Prostate gland (tissue), 2 donors: ENCODE data around the gene CHIA. TPM values are rescaled to one million over a fixed set of nuclear protein-coding genes. Genes with fewer than 3 reads are reported as not detected.
A peak's percentile ranks its signal among the peaks of the same experiment; 100 is the strongest.
"Not testable (repeated sequence)": the region's sequence is repeated elsewhere in the genome, so short reads cannot be mapped to it uniquely, and the experiment has no call there.

ENCODE experiments used
- DNase-seq: peaks from one replicate; pipeline ENCODE4 v3.0.0-alpha.2; 2019; ENCODE audit warnings: low spot score
- H3K27ac ChIP-seq, 2 donors: fragments of 200-600 bp; sonication (generic); 2 replicates each; pipeline ENCODE4 v1.5.1; 2017 to 2019
- H3K27me3 ChIP-seq: fragments of 200-600 bp; sonication (generic); replicated peaks from 2 replicates; pipeline ENCODE4 v1.5.1; 2019; ENCODE audit not compliant: insufficient read depth
- H3K36me3 ChIP-seq, 2 donors: fragments of 200-600 bp; sonication (generic); 1 replicate in 1 of 2; 2 replicates in 1 of 2; pipeline versions ENCODE4 v1.5.1 to v1.8.1; 2017 to 2019
- H3K4me1 ChIP-seq: fragments of 200-600 bp; sonication (generic); replicated peaks from 2 replicates; pipeline ENCODE4 v1.5.1; 2019
- H3K4me3 ChIP-seq, 2 donors: fragments of 200-600 bp; sonication (generic); 2 replicates each; pipeline ENCODE4 v1.5.1; 2017 to 2019
- H3K9me3 ChIP-seq: fragments of 200-600 bp; sonication (generic); 2 replicates; pipeline ENCODE4 v1.5.1; 2017
- POLR2A ChIP-seq: fragments of 450-650 bp; IDR thresholded peaks from one replicate; pipeline ENCODE4 v1.6.1; 2016; ENCODE audit warnings: antibody characterized with exemption, mild to moderate bottlenecking
- POLR2AphosphoS5 ChIP-seq: sonication (generic); formaldehyde crosslinking; IDR thresholded peaks from one replicate; pipeline ENCODE4 v1.6.1; 2017; ENCODE audit warnings: antibody characterized with exemption
- WGBS: methylation state at CpG from one replicate; pipeline ENCODE4 v1.1.5; 2018; 5-methylcytosine and 5-hydroxymethylcytosine counted together
- intact Hi-C: fragments of 100-400 bp; cut with DNase I; formaldehyde crosslinking; loops from one replicate; pipeline ENCODE4 v1.14.2; 2022
- total RNA-seq, 2 donors: library from RNA; depleted of rRNA; stranded (reverse); fragments of >200 nt; gene quantifications; one replicate each; pipeline ENCODE4 v1.1.0, GENCODE V29; 2016
- TF ChIP-seq, protein P1 (sequence below), 4 experiments: fragments of 200-600 bp in 2 of 4; fragments of 450-650 bp in 2 of 4; sonication (generic) in 2 of 4; IDR thresholded peaks; 1 replicate in 3 of 4; 2 replicates in 1 of 4; pipeline ENCODE4 v1.5.1; 2016 to 2019; ENCODE audit warnings: antibody characterized with exemption in 4 of 4, mild to moderate bottlenecking in 2 of 4, moderate library complexity in 2 of 4

CHIA gene
- total RNA-seq, 2 donors from 2014 or later = not detected

DNA sequence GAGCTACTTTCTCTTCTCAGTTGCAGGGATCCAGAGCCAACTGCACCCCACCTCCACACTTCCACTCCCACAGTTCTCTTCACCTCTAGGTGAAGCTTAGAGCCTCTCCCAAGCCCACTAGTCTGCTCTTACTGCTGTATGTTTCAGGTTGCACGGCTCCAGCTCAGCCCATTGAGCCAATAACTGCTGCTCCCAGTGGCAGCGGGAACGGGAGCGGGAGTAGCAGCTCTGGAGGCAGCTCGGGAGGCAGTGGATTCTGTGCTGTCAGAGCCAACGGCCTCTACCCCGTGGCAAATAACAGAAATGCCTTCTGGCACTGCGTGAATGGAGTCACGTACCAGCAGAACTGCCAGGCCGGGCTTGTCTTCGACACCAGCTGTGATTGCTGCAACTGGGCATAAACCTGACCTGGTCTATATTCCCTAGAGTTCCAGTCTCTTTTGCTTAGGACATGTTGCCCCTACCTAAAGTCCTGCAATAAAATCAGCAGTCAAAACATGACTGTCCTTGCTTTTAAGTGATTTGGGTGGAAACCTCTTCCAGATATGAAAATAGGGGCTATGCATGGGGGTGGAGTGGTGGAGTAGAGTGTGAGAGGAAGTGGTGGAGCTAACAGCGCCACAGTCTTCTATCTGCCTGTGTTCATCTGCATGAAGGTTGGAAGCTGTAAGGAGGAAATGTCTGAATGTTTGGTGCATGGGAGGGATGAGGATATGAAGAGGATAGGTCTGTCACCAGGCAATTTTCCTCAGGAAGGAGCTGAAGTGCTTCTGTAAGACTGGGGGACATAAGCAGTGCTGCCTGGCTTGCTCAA lies 29.6 kb downstream of the CHIA start:
- peaks cover 3% of the 10 kb centered on the region for H3K27me3 ChIP-seq
- DNase-seq = no peak
- no peaks in the 10 kb centered on the region for H3K4me1 ChIP-seq
- no peak overlapping the region for H3K4me3 ChIP-seq
- H3K9me3 ChIP-seq = no peaks in the 10 kb centered on the region
- intact Hi-C loops = no loop called here
- TF ChIP-seq, protein P1, sequence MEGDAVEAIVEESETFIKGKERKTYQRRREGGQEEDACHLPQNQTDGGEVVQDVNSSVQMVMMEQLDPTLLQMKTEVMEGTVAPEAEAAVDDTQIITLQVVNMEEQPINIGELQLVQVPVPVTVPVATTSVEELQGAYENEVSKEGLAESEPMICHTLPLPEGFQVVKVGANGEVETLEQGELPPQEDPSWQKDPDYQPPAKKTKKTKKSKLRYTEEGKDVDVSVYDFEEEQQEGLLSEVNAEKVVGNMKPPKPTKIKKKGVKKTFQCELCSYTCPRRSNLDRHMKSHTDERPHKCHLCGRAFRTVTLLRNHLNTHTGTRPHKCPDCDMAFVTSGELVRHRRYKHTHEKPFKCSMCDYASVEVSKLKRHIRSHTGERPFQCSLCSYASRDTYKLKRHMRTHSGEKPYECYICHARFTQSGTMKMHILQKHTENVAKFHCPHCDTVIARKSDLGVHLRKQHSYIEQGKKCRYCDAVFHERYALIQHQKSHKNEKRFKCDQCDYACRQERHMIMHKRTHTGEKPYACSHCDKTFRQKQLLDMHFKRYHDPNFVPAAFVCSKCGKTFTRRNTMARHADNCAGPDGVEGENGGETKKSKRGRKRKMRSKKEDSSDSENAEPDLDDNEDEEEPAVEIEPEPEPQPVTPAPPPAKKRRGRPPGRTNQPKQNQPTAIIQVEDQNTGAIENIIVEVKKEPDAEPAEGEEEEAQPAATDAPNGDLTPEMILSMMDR (IDR thresholded peaks at IDR 0.05) = no peak
- TF ChIP-seq POLR2A (no peak), POLR2AphosphoS5 (no peak)
- no peaks in the 10 kb centered on the region for H3K36me3 ChIP-seq
- 79% methylated on average over 12 of the region's 12 CpGs for WGBS
- H3K27ac ChIP-seq = no peak overlapping the region

DNA sequence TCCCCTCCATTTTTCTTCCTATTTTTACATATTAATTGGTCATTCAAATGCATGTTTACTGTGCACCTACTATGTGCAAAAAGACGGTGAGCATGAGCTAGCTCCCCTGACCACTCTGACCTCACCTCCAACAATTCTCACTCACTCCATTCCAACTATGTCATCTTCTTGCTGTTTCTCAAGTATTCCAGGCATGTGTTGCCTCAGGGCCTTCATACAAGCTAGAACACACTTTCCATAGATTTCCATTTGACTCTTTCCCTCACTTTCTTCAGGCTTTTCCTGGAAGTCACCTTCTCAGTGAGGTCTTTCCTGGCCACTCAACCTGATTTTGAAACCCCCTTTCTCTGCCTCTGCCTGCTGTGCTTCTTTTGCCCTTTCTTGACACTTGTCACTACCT lies 32.6 kb downstream of the CHIA start:
- 92% methylated on average over 1 of the region's 1 CpG for WGBS
- no peak for DNase-seq
- intact Hi-C loops = no loop called here
- Histone ChIP-seq H3K4me1 (no peaks in the 10 kb centered on the region), H3K27me3 (peaks cover 3% of the 10 kb centered on the region), H3K27ac (no peak overlapping the region), H3K4me3 (no peak overlapping the region), H3K36me3 (no peaks in the 10 kb centered on the region), H3K9me3 (no peaks in the 10 kb centered on the region)
- TF ChIP-seq POLR2A (no peak), POLR2AphosphoS5 (no peak)
- TF ChIP-seq, protein P1 (IDR thresholded peaks at IDR 0.05) = no peak

DNA sequence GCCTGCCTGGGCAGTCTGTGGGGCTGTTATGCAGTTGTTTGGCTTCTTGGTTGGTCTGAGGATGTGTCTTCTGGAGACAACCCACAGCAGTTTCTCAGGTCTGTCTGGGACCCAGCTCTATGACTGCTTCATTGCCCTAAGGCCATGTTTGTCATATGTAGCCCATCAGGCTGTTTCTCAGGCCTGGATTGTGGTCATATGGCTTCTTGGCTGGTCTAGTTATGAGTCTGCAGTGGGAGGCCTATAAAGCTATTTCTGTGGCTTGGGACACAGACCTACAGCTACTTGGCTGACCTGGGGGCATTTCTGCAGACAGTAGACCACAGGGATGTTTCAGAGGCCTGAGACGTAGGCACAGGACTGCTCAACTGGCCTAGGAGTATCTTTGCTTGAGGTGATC lies 41.5 kb downstream of the CHIA start:
- no peak overlapping the region for H3K27ac ChIP-seq
- no peaks in the 10 kb centered on the region for H3K9me3 ChIP-seq
- no peaks in the 10 kb centered on the region for H3K36me3 ChIP-seq
- 88% methylated on average over 1 of the region's 1 CpG for WGBS
- H3K4me1 ChIP-seq = no peaks in the 10 kb centered on the region
- TF ChIP-seq POLR2AphosphoS5 (no peak), POLR2A (no peak)
- TF ChIP-seq, protein P1 (IDR thresholded peaks at IDR 0.05) = no peak
- no peaks in the 10 kb centered on the region for H3K27me3 ChIP-seq
- H3K4me3 ChIP-seq = no peak overlapping the region
- intact Hi-C loops = no loop called here
- no peak for DNase-seq

DNA sequence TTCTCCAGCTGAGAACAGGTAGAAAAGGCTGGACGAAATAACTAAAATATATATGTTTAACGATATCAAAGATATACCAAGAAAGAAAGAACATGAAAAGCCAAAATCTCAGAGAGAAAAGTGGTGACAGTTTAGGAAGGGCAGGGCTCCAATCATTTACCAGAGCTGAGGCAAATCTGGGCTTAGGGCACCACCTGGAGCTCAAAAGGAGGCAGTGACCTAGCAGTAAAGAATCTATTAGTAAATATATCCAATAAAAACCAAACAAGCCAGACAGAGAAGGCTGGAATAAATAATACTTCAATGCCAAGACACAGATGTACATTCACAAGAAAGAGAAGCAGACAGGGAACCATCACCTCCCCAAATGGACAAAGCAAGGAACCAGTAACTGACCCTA lies 43.5 kb downstream of the CHIA start:
- DNase-seq = no peak
- H3K36me3 ChIP-seq = no peaks in the 10 kb centered on the region
- H3K9me3 ChIP-seq = no peaks in the 10 kb centered on the region
- WGBS = 61% methylated on average over 2 of the region's 2 CpGs
- TF ChIP-seq POLR2A = no peak
- TF ChIP-seq POLR2AphosphoS5 = no peak
- TF ChIP-seq, protein P1 (IDR thresholded peaks at IDR 0.05) = peak in 2 of 4 experiments; percentile 41 to 51
- no peaks in the 10 kb centered on the region for H3K27me3 ChIP-seq
- no peak overlapping the region for H3K27ac ChIP-seq
- no peaks in the 10 kb centered on the region for H3K4me1 ChIP-seq
- intact Hi-C loops = no loop called here
- H3K4me3 ChIP-seq = no peak overlapping the region

DNA sequence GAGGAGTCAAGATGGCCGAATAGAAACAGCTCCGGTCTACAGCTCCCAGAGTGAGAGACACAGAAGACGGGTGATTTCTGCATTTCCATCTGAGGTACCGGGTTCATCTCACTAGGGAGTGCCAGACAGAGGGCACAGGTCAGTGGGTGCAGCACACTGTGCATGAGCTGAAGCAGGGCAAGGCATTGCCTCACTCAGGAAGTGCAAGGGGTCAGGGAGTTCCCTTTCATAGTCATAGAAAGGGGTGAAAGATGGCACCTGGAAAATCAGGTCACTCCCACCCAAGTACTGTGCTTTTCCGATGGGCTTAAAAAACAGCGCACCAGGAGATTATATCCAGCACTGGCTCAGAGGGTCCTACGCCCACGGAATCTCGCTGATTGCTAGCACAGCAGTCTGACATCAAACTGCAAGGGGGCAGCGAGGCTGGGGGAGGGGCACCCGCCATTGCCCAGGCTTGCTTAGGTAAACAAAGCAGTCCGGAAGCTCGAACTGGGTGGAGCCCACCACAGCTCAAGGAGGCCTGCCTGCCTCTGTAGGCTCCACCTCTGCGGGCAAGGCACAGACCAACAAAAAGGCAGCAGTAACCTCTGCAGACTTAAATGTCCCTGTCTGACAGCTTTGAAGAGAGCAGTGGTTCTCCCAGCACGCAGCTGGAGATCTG lies 44.7 kb downstream of the CHIA start:
- H3K9me3 ChIP-seq, H3K4me3 ChIP-seq, intact Hi-C loops, H3K36me3 ChIP-seq, H3K27ac ChIP-seq, H3K27me3 ChIP-seq, DNase-seq, H3K4me1 ChIP-seq: not testable (repeated sequence)
- 86% methylated on average over 15 of the region's 15 CpGs for WGBS

DNA sequence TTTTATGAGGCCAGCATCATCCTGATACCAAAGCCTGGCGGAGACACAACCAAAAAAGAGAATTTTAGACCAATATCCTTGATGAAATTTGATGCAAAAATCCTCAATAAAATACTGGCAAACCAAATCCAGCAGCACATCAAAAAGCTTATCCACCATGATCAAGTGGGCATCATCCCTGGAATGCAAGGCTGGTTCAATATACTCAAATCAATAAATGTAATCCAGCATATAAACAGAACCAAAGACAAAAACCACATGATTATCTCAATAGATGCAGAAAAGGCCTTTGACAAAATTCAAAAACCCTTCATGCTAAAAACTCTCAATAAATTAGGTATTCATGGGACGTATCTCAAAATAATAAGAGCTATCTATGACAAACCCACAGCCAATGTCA lies 48.2 kb downstream of the CHIA start:
- 83% methylated on average over 2 of the region's 2 CpGs for WGBS
- H3K4me3 ChIP-seq, H3K27ac ChIP-seq, H3K36me3 ChIP-seq, DNase-seq, H3K9me3 ChIP-seq, H3K27me3 ChIP-seq, intact Hi-C loops, H3K4me1 ChIP-seq: not testable (repeated sequence)
